ENCODE data around the gene ZNF821. TPM values are rescaled to one million over a fixed set of nuclear protein-coding genes. Genes with fewer than 3 reads are reported as not detected.

Gene ZNF821
- total RNA-seq, 4 donors from 2014 or later = 16.5 to 22.0 (median 19.3) TPM

DNA sequence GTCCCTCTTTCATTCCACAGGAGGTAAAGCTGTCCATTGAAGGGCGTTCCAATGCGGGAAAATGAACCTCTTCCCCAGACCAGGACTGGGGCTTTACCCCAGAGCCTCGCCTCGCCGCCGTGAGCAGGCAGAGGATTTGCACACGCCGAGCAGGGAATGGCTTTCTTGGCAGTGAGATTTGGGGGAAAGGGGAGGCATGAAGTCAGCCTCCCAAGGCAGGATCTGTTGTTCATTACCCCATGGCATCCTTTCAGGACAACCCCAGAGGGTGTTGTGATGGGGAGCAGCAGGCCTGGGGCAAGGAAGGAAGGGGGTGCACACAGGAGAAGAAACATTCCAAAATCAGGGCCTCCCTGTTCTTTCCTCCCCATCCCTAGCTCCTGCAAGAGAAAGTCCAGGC is 32.2 kb downstream of the ZNF821 start:
- peak overlapping the region in 1 of 4 donors; percentile 62 for H3K27ac ChIP-seq
- peaks cover 0 to 10% (median 4%) of the 10 kb centered on the region in 4 donors for H3K4me1 ChIP-seq
- H3K9me3 ChIP-seq = no peaks in the 10 kb centered on the region
- no peak overlapping the region for H3K4me3 ChIP-seq
- DNase-seq = no peak
- peaks cover 0 to 63% (median 0%) of the 10 kb centered on the region in 3 donors for H3K36me3 ChIP-seq
- H3K27me3 ChIP-seq = no peaks in the 10 kb centered on the region
- TF ChIP-seq, protein P1, sequence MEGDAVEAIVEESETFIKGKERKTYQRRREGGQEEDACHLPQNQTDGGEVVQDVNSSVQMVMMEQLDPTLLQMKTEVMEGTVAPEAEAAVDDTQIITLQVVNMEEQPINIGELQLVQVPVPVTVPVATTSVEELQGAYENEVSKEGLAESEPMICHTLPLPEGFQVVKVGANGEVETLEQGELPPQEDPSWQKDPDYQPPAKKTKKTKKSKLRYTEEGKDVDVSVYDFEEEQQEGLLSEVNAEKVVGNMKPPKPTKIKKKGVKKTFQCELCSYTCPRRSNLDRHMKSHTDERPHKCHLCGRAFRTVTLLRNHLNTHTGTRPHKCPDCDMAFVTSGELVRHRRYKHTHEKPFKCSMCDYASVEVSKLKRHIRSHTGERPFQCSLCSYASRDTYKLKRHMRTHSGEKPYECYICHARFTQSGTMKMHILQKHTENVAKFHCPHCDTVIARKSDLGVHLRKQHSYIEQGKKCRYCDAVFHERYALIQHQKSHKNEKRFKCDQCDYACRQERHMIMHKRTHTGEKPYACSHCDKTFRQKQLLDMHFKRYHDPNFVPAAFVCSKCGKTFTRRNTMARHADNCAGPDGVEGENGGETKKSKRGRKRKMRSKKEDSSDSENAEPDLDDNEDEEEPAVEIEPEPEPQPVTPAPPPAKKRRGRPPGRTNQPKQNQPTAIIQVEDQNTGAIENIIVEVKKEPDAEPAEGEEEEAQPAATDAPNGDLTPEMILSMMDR (IDR thresholded peaks at IDR 0.05) = no peak
- no peak for TF ChIP-seq POLR2A (IDR thresholded peaks at IDR 0.05)

DNA sequence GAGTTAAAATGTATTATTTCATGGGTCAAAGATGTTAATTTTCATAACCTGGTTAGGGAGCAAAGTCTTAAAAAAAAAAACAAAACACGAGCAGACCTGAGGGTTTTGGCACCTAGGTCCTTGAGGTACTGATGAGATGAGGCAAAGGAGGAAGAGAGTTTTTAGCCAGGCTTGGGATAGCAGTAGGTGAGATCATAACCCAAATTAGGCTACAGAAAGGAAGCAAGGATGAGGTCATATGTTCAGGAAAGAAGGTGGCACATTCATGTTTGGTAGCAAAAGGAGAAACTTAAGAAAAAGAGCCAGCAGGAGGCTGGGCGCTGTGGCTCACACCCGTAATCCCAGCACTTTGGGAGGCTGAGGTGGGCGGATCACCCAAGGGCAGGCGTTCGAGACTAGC is 35.4 kb downstream of the ZNF821 start:
- Histone ChIP-seq H3K27ac (no peak overlapping the region), H3K36me3 (peaks cover 0 to 55% (median 0%) of the 10 kb centered on the region in 3 donors), H3K4me3 (no peak overlapping the region), H3K27me3 (no peaks in the 10 kb centered on the region), H3K9me3 (no peaks in the 10 kb centered on the region), H3K4me1 (peaks cover 0 to 13% (median 6%) of the 10 kb centered on the region in 4 donors)
- no peak for DNase-seq
- TF ChIP-seq POLR2A (IDR thresholded peaks at IDR 0.05) = no peak
- TF ChIP-seq, protein P1 (IDR thresholded peaks at IDR 0.05) = no peak

DNA sequence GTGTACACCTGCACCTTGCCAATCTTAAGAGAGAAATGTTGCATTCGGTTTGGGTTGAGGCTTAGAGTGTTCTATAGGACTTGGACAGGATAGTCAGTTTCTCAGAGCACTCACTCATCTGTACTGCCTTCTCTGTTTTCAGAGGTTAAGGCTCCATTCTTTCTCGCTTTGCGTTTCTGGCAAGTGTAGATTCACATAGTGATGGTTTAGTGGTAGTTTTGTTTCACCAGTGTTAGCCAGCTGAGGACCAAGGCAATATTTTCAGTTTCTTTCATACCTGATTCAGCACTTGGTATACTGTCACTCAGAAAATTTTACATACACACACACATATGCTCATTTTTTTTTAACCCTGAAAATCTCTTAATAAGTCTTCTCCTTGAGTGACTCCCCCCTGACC is 36.9 kb downstream of the ZNF821 start:
- H3K36me3 ChIP-seq = peaks cover 0 to 43% (median 0%) of the 10 kb centered on the region in 3 donors
- no peak overlapping the region for H3K27ac ChIP-seq
- H3K9me3 ChIP-seq = no peaks in the 10 kb centered on the region
- DNase-seq = no peak
- H3K4me1 ChIP-seq = peaks cover 0 to 13% (median 5%) of the 10 kb centered on the region in 4 donors
- no peaks in the 10 kb centered on the region for H3K27me3 ChIP-seq
- TF ChIP-seq, protein P1 (IDR thresholded peaks at IDR 0.05) = no peak
- no peak for TF ChIP-seq POLR2A (IDR thresholded peaks at IDR 0.05)
- peak overlapping the region in 3 of 4 donors; percentile 87 to 88 (median 88) for H3K4me3 ChIP-seq

DNA sequence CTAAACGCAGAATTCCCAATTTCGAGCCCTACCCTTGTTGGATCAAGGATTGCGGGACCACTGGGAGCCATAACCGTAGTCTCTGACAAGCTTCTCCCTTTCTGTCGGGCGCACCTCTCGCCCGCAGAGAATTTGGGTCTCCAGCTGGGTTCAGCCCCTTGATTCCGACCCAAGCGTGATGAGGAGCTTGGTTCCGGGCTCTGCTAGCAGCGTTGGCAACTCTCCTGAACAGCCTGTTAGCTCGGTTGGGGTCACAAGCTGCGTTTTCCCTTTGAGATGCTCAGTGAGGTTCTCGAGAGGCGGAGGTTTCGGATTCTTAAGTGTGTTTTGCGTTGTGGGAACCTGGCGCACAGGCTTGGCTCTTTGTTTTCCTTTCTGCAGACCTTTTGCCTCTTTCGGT is 37.6 kb downstream of the ZNF821 start:
- no peak for TF ChIP-seq POLR2A (IDR thresholded peaks at IDR 0.05)
- TF ChIP-seq, protein P1 (IDR thresholded peaks at IDR 0.05) = no peak
- no peak for DNase-seq
- peak overlapping the region; percentile 87 to 97 (median 88) for H3K4me3 ChIP-seq
- peaks cover 0 to 36% (median 0%) of the 10 kb centered on the region in 3 donors for H3K36me3 ChIP-seq
- H3K27ac ChIP-seq = peak overlapping the region; percentile 76 to 96 (median 88)
- H3K9me3 ChIP-seq = no peaks in the 10 kb centered on the region
- no peaks in the 10 kb centered on the region for H3K27me3 ChIP-seq
- peaks cover 0 to 13% (median 5%) of the 10 kb centered on the region in 4 donors for H3K4me1 ChIP-seq

DNA sequence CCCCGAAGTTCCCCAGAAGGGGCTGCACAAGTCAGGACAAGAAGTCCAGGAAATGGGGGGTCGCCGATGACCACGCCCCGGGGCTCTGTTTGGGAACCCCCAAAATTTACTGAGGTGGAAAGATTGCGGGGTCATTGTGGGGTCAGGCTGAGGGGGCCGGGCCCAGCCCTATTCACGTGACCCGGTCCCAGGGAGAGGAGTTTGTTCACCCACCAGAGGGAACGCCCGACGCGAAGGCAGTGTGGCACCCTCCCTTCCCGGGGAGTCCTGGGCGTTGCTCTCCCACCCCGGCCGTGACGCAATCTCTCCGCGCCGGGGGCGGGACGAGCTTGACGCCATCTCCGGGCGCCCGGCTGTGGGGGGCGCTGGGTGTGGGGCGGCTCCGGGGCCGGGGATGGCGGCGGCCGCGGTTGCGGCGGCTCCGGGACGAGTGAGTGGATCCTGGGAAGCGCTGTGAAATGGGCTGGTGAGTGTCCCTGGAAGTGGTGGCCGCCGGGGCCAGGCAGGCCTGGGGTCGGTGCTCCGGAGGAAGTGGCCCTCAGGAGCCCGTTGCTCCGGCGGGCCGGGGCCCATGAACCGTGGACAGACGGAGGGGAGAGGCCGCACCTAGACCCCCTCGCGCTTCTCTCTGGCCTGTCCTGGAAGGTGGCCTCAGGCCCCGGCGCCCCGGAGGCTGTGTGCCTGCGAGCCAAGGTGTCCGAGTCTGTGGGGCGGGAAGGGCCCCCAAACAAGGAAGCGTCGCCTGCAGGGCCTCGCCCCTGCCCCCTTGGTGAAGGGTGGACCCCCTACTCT is 38.1 kb downstream of the ZNF821 start, which contains the start of gene ATXN1L:
TSS of gene ATXN1L (plus strand) at position 338 of the 792 bp plus-strand sequence. CDS start 3,765 bp downstream, outside the sequence.
- TF ChIP-seq, protein P1 (IDR thresholded peaks at IDR 0.05) = peak in 2 of 6 experiments; percentile 11 to 19
- peak; percentile 81 to 88 for TF ChIP-seq POLR2A (IDR thresholded peaks at IDR 0.05)
- H3K4me3 ChIP-seq = peak within 1 kb of the TSS; percentile 87 to 97 (median 88)
- H3K27ac ChIP-seq = peak within 1 kb of the TSS; percentile 76 to 96 (median 88)
- peaks cover 0 to 13% (median 5%) of the 10 kb centered on the region in 4 donors for H3K4me1 ChIP-seq
- peak; percentile 88 to 95 (median 94) for DNase-seq
- H3K27me3 ChIP-seq = no peaks in the 10 kb centered on the region
- peaks cover 0 to 30% (median 0%) of the 10 kb centered on the region in 3 donors for H3K36me3 ChIP-seq
- no peaks in the 10 kb centered on the region for H3K9me3 ChIP-seq

Measured in Peyer's patch (tissue), 4 donors.